GM21786 (cell line): ENCODE measurements around the gene SLC25A42.
"Not testable (repeated sequence)": the region's sequence is repeated elsewhere in the genome, so short reads cannot be mapped to it uniquely, and the experiment has no call there.

Source experiments
- ATAC-seq: cut with Tn5 transposase; IDR thresholded peaks from one replicate; pipeline ENCODE4 v1.9.1; 2021; ENCODE audit not compliant: unreplicated experiment

Gene SLC25A42

DNA sequence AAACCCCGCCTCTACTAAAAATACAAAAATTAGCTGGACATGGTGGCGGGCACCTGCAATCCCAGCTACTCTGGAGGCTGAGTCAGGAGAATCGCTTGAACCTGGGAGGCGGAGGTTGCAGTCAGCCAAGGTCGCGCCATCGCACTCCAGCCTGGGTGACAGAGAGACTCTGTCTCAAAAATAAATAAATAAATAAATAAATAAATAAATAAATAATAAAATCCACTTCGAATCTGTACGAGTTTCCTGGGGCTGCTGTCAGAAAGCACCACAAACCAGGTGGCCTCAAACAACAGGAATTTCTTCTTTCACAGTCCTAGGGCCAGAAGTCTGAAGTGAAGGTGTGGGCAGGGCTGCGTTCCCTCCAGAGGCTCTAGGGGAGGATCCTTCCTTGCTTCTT lies 38.8 kb downstream of the SLC25A42 start:
- not testable (repeated sequence) for ATAC-seq

DNA sequence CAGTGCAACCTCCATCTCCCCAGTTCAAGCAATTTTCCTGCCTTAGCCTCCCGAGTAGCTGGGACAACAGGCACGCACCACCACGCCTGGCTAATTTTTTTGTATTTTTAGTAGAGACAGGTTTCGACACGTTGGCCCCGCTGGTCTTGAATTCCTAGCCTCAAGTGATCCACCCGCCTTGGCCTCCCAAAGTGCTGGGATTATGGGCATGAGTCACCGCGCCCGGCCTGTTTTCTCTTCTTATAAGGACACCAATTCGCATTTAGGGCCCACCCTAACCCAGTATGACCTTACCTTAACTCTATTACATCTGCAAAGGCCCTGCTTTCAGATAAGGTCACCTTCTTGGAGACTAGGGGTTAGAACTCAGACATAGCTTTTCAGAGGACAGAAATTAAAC lies 39.4 kb downstream of the SLC25A42 start:
- no peak for ATAC-seq

DNA sequence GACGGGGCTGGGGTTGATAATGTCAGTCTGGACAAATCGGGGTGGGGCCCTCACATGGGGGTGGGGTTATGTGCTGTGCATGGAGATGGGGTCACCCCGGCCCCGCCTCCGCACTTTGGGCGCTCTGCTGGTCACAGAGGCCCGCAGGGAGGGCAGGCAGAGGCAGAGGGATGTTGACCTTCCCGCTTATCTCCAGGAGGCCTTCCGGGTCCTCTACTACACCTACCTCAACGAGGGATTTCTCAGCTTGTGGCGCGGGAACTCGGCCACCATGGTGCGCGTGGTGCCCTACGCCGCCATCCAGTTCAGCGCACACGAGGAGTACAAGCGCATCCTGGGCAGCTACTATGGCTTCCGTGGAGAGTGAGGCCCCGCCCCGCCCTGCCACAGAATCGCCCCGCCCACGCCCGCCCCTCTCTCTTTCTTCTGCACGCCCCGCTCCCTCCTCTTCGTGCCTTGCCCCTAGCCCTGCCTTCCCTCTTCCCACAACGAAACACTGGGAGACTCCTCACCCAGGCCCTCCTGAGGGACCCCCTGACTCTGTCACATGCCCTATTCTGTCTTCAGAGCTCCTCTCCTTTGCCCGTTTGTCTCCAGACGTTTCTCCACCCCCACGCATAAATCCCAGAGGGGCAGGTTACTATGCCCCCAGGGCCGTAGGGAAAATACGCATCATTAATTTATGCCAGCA lies 41.7 kb downstream of the SLC25A42 start:
- no peak for ATAC-seq

DNA sequence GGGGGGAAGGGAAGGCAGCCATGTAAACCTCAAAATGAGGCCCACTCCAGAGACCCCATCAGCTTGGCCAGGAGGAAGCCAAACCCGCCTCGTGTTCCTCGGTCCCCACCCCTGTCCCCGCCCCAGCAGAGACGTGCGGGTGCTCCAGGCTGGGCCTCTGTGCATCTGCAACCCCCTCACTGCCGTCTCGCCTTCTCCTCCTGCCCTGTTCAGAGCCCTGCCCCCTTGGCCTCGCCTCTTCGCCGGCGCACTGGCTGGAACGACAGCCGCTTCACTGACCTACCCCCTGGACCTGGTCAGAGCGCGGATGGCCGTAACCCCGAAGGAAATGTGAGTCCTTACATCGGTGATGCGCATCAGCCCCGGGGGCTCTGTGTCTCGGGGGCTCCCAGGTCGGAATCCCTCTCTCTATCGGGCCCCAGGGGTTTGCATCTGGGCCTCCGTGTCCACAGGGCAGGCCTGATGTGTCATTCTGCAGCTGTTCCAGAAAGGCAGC lies 42.3 kb downstream of the SLC25A42 start:
- ATAC-seq, result no peak

DNA sequence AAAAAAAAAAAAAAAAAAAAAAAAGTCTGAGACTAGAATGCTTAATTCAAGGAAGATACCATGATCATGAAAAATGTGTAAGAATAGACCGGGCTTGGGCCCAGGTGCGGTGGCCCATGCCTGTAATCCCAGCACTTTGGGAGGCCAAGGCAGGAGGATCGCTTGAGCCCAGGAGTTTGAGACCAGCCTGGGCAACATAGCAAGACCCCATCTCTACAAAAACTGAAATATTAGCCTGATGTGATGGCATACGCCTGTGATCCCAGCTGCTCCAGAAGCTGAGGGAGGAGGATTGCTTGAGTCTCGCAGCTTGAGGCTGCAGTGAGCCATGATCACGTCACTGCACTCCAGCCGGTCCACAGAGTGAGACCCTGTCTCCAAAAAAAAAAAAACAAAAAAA lies 43.1 kb downstream of the SLC25A42 start:
- ATAC-seq, result not testable (repeated sequence)

DNA sequence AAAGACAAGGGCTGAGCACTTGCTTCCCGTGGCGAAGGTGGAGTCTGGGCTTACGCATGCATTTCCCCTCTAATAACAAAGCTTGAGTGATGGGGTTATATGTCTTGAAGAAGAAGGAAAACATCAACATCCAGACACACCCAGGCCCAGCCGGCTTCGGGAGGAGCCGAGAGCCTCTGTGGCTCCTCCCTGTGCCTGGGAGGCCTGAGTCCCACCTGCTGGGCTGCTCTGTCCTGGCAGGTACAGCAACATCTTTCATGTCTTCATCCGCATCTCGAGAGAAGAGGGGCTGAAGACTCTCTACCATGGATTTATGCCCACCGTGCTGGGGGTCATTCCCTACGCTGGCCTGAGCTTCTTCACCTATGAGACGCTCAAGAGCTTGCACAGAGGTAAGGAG lies 43.9 kb downstream of the SLC25A42 start:
- no peak for ATAC-seq

- no peak for ATAC-seq
Observed at GRCh38 chr19:19109601-19110000, 45.8 kb downstream of the SLC25A42 start.

DNA sequence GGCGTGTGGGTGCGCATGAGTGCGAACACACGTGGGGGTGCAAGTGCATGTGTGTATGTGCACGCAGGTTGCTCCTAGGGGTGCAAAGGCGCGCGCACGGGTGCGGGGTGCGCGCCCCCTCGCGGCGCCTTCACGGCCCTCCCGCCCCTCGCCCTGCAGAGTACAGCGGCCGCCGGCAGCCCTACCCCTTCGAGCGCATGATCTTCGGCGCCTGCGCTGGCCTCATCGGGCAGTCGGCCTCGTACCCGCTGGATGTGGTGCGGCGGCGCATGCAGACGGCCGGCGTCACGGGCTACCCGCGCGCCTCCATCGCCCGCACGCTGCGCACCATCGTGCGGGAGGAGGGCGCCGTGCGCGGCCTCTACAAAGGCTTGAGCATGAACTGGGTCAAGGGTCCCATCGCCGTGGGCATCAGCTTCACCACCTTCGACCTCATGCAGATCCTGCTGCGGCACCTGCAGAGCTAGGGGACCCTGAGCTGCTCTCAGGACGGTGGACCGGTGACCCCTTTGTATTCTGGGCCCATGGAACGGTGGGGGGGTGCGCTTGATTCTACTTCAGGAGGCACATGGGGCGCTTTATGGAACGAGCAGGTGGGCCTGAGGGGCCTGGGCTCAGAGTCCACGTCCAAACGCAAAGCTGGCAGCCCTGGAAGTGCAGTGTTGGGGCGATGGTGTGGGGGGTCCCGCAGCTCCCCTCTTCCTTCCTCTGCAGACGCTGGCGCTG lies 46.8 kb downstream of the SLC25A42 start:
- no peak for ATAC-seq

- no peak for ATAC-seq
Observed at GRCh38 chr19:19111136-19111835, 47.5 kb downstream of the SLC25A42 start.

DNA sequence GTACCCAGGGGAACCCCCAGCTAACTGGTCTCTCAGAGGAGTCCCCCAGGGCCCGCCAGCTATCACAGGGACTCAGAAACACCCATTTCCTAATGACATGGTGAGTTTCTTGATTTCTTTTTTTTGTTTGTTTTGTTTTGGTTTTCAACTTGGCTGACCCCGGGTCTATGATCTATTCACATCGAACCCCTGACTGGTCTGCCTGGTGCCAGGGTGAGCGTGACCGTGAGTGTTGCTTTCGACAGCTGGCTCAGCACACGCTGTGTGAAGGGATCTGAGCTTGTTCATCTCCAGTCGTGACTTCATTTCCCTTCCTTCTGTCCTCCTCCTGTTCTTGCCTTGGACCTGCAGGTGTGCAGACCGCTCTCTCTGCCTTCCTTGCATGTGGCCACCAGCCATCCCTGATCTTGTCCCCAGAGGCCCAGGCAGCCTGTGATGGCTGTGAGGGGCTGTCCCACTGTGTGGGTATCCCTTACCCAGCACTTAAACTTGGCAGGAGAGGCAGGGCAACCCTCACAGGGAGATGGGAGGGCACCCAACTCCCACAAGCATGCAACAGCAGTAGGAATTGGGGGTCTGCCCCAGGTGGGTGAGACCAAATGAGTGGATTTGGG lies 48.3 kb downstream of the SLC25A42 start:
- no peak for ATAC-seq

- no peak for ATAC-seq
Observed at GRCh38 chr19:19113040-19113626, 49.3 kb downstream of the SLC25A42 start.

GRCh38 chr19:19115954-19116353 lies 52.2 kb downstream of the SLC25A42 start:
- no peak for ATAC-seq

DNA sequence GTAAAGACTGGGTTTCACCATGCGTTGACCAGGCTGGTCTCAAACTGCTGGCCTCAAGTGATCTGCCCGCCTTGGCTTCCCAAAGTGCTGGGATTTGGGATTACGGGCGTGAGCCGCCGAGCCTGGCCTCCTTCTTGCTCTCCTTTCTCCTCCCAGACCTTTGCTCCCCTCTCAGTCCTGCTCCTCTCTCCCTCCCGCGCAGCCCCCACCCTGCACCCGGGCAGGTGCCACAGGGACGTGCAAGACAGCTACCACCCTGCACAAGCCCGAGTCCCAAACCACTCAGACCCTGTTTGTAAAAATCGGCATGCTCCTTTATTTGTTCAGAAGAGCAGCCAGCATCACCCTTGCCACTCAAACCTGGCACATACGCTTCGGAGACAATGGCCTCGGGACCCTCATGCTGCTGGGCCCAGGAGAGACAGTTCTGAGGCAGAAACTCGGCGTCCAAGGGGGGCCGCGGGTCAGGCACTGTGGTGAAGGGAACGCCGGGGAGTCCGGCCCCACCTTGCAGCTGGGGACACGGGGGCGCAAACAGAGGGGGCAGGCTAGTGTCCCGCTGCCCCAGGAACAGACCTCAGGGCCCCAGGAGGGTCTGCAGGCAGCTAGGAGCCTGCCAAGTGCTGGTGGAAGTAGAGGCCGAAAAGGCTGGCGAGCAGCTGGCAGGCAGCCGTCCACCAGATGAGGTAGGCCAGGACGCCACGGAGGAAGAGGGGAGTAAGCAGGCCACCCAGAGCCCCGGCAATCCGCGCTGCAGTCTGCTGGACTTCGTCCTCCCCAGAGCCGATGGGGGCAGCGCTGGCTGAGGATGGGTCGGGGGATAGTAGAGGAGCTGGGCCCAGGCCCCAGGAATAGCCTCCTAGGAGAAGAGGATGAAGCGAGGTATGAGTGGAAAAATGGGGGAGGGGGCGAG lies 55.8 kb downstream of the SLC25A42 start:
- ATAC-seq, result no peak

DNA sequence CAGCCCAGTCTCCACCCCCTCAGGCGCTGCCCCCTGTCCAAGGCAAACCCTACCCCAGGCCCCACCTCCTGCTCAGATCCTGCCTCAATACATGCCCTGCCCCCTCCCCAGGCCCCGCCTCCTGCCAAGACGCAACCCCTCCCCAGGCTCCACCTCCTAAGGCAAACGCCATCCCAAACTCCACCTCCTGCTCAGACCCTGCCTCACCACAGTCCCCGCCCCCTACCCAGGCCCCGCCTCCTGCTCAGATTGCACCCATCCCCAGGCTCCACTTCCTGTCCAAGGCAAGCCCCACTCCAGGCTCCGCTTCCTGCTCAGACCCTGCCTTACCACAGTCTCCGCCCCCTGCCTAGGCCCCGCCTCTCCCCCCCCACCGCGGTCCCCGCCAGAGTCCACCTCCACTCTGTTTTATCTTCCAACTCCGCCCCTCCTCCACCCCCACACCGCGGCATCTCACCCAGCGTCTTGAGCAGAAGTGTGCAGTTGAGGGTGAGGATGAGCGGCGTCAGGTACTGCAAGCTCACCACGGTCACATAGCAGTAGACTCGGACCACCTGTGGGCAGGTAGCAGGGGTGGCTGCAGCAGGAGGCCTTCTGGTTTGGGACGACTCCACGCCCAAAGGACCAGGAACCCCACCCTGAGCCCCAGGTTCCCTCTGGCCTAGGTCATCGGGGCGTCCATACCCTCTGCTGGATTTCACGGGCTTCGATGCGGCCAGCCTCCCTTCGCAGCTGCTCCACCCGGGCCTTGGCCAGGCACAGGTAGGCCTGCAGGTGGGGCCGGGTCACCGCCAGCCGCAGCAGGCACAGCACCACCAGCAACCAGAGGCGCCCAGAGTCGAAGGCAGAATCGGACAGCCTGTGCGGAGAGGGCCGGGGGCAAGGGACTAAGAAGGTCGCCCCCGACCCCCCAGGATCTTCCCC lies 56.8 kb downstream of the SLC25A42 start:
- ATAC-seq, result no peak

DNA sequence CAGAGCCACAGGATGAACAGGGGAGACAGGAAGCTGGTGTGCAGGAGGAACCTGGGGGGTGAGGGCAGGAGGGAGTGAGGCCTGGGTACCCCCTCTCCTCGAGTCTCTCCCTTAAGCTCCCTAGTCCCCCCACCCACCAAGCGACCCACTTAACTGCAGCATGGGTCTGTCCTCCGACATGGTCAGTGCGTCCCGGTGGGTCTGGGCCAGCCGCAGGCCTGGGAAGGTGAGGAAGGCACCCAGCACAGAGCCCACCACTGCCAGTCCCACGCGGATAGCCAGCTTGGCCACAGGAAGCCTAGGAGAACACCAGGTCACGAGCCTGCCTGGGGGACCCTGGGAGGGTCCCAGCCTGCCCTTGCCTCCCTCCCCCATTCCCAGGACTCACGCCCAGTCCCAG lies 57.6 kb downstream of the SLC25A42 start:
- ATAC-seq, result no peak

- ATAC-seq, result no peak
Observed at GRCh38 chr19:19122902-19123301, 59.1 kb downstream of the SLC25A42 start.

GRCh38 chr19:19123386-19123785 lies 59.6 kb downstream of the SLC25A42 start:
- ATAC-seq, result no peak

DNA sequence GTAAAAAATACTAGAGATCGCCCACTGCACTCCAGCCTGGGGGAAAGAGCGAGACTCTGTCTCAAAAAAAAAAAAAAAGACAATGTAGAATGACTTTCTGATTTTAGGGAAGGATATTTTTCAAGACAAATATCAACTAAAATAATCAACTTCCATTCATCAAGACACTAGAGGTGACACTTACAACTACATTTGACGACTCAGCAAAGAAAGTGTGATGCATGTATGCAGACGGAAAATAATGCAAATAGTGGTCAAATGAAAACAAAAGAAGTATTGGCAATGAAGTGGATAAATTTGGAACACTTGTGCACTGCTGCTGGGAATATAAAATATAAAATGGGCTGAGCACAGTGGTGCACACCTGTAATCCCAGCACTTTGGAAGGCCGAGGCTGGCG lies 62.3 kb downstream of the SLC25A42 start:
- ATAC-seq, result no peak

DNA sequence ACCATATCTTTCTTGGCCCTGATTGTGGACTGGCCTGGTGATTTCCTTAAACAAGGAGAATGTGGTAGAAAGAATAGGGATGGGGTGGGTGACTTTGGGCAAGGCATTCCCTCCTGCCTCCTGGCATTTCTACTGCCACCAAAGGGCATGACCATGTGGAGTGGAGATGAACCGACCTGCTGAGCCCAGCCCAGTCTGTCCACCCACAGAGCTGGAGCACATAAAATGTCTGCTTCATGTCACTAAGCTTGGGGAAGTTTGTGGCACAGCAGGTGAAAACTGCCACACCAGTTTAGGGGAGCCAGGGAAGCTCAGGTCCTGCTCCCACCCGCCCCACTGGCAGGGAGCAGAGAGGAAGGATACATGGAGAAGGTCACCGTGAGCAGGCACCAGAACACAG lies 68.2 kb downstream of the SLC25A42 start:
- ATAC-seq, result no peak
